Adipocyte (in vitro differentiated cells): ENCODE data around the gene STUM.

Source experiments
- DNase-seq: peaks from one replicate; pipeline ENCODE4 v3.0.0-alpha.2; 2015; ENCODE audit warnings: low read depth
- H3K27me3 ChIP-seq: replicated peaks from 2 replicates; pipeline ENCODE4 v1.7.0; 2013; ENCODE audit warnings: mild to moderate bottlenecking, low read length, moderate library complexity; ENCODE audit not compliant: control insufficient read depth, insufficient read depth
- H3K36me3 ChIP-seq: 2 replicates; pipeline ENCODE4 v1.7.0; 2013; ENCODE audit warnings: low read length, mild to moderate bottlenecking, moderate library complexity; ENCODE audit not compliant: control insufficient read depth, insufficient read depth, severe bottlenecking
- H3K4me1 ChIP-seq: 2 replicates; pipeline ENCODE4 v1.7.0; 2013; ENCODE audit warnings: mild to moderate bottlenecking, low read length, moderate library complexity; ENCODE audit not compliant: control insufficient read depth, insufficient read depth
- H3K4me3 ChIP-seq: 2 replicates; pipeline ENCODE4 v1.7.0; 2013; ENCODE audit warnings: mild to moderate bottlenecking, low read length, moderate library complexity
- H3K9ac ChIP-seq: 2 replicates; pipeline ENCODE4 v1.7.0; 2013; ENCODE audit warnings: mild to moderate bottlenecking, low read length, moderate library complexity
- H3K9me3 ChIP-seq: 2 replicates; pipeline ENCODE4 v1.7.0; 2013; ENCODE audit warnings: mild to moderate bottlenecking, low read length, moderate library complexity; ENCODE audit not compliant: control insufficient read depth

The STUM gene

GRCh38 chr1:226629896-226630550, 81.5 kb downstream of the STUM start:
- Histone ChIP-seq H3K4me3 (no peak overlapping the region), H3K4me1 (peaks cover 30% of the 10 kb centered on the region), H3K36me3 (no peaks in the 10 kb centered on the region), H3K9me3 (no peaks in the 10 kb centered on the region), H3K27me3 (no peaks in the 10 kb centered on the region), H3K9ac (no peak overlapping the region)
- no peak for DNase-seq

DNA sequence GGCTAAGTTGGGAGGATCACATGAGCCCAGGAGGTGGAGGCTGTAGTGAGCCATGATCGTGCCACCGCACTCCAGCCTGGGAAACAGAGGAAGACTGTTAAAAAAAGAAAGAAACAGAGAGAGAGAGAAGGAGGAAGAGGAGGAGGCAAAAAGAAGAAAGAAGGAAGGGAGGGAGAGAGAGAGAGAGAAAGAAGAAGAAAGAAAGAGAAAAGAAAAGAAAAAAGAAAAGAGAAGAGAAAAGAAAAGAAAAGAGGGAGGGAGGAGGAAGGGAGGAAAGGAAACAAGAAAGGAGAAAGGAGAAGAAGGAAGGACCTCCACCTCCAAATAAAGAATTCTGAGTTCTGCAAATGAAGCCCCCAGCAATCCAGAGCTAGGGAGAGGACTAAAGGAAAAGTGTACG, 82.0 kb downstream of the STUM start:
- no peak for DNase-seq
- H3K9me3 ChIP-seq = no peaks in the 10 kb centered on the region
- no peaks in the 10 kb centered on the region for H3K27me3 ChIP-seq
- H3K4me3 ChIP-seq = no peak overlapping the region
- H3K36me3 ChIP-seq = no peaks in the 10 kb centered on the region
- H3K9ac ChIP-seq = no peak overlapping the region
- H3K4me1 ChIP-seq = peaks cover 30% of the 10 kb centered on the region

GRCh38 chr1:226631229-226632000, 82.9 kb downstream of the STUM start:
- H3K4me1 ChIP-seq = peaks cover 27% of the 10 kb centered on the region
- no peaks in the 10 kb centered on the region for H3K9me3 ChIP-seq
- no peak overlapping the region for H3K4me3 ChIP-seq
- H3K9ac ChIP-seq = no peak overlapping the region
- no peaks in the 10 kb centered on the region for H3K36me3 ChIP-seq
- no peaks in the 10 kb centered on the region for H3K27me3 ChIP-seq
- DNase-seq = no peak

- H3K9me3 ChIP-seq = no peaks in the 10 kb centered on the region
- H3K9ac ChIP-seq = no peak overlapping the region
- H3K4me1 ChIP-seq = peaks cover 23% of the 10 kb centered on the region
- DNase-seq = peak; percentile 5
- no peaks in the 10 kb centered on the region for H3K27me3 ChIP-seq
- H3K36me3 ChIP-seq = no peaks in the 10 kb centered on the region
- H3K4me3 ChIP-seq = no peak overlapping the region
These were observed 83.8 kb downstream of the STUM start for GRCh38 chr1:226632169-226632879.

- Histone ChIP-seq H3K9ac (peak overlapping the region; percentile 26), H3K4me1 (peaks cover 29% of the 10 kb centered on the region), H3K4me3 (no peak overlapping the region), H3K9me3 (no peaks in the 10 kb centered on the region), H3K27me3 (no peaks in the 10 kb centered on the region), H3K36me3 (no peaks in the 10 kb centered on the region)
- no peak for DNase-seq
These were observed 84.4 kb downstream of the STUM start for GRCh38 chr1:226632922-226633351.

DNA sequence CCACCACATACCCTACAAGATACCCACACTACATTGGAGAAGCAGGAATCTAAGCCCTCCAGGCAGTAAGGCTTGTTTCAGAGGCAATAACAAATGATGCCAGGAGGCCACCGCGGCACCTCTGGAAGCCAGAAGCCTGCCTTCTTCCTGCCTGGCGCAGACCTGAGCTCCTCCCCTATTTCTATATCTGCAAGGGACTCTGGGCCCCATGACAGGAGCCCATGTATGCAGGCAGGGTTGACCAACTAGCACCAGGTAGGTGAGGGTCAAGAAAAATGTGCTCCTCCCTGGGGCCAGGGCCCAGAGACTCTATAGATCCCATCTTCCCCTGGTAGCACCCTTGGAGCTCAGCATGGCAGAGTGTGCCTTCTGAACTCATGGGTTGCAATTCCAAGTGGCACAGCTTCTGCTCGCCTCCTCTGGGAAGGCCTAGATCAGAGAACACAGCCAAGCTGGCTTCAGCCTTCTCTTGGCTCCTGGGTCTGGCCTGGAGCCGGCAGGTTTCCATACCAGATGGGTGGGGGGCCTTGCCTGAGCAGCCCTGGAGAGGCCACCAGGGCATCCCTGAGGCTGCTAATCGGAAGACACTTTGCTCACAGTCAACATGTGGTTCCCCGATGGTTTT, 85.1 kb downstream of the STUM start:
- Histone ChIP-seq H3K36me3 (no peaks in the 10 kb centered on the region), H3K4me3 (no peak overlapping the region), H3K9ac (no peak overlapping the region), H3K9me3 (no peaks in the 10 kb centered on the region), H3K4me1 (peaks cover 36% of the 10 kb centered on the region), H3K27me3 (no peaks in the 10 kb centered on the region)
- no peak for DNase-seq

DNA sequence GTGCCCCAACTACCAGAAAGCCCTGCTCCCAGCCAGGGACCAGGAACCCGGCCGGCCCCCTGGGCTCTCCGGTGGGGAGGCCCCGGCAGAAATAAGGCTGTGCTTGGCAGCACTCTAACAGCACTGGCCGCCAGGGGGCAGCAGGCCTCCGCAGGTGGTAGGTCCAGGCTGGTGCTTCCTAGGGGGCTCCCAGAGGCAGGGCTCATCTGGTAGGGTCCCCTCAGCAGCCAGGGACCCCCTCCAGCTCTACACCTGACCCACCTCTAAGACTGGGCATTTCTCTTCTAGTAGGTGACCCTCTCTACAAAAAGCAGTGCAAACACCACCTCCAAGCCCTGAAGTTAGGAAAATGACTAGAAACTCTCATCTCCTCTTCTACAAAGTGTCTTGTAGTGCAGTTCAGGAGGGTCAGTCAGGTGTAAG, 85.6 kb downstream of the STUM start:
- Histone ChIP-seq H3K27me3 (no peaks in the 10 kb centered on the region), H3K36me3 (no peaks in the 10 kb centered on the region), H3K9me3 (no peaks in the 10 kb centered on the region), H3K4me1 (peaks cover 38% of the 10 kb centered on the region), H3K9ac (no peak overlapping the region), H3K4me3 (no peak overlapping the region)
- DNase-seq = peak; percentile 86

DNA sequence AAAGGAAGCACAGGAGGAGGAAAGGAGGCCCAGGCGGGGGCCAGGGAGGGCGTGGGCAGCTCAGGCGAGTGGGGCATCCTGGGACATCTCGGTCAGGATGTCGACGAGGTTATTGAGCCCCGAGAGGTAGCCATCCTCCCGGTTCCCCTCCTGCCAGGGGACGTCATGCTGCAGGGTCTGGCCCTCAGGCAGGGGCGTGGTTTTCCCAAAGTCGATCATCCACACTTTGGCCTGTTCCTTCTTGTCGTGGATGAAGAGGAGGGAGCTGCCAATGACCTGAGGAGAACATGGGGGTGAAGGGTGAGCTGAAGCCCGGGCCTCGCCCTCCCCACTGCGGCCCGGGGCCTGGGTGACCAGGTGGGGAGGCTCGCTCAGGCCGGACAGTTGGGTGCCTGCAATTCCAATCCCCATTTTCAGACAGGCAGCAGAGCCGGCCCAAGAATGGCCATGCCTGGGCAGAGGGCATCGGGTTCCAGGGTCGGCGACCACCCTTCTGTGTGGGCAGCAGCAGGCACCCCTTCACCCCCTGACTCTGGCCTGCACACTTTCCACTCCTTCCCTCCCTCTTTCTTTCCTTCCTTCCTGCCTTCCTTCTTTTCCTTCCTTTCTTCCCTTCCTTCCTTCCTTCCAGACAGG, 86.2 kb downstream of the STUM start:
- DNase-seq = no peak

DNA sequence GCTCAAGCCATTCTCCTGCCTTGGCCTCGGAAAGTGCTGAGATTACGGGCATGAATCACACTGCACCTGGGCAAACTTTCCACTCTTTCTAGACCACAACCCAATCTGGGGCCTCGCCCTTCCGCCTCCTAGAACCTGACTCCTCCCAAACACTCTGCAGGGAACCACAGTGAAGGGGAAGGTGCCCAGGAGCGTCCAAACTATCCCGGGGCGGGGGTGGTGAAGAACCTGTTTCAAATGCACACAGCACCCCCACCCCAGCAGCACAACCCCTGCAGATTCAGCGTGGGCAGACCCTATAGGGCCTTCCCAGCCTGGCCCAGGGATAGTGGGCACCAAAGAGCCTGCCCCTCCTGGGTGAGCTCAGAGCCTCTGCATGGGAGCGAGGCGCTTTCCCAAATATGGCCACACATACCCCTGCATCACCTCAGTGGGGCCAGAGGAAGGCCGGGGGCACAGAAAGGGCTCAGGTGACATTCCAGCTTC, 86.9 kb downstream of the STUM start:
- no peaks in the 10 kb centered on the region for H3K9me3 ChIP-seq
- H3K27me3 ChIP-seq = no peaks in the 10 kb centered on the region
- no peak overlapping the region for H3K4me3 ChIP-seq
- H3K9ac ChIP-seq = no peak overlapping the region
- H3K4me1 ChIP-seq = peaks cover 38% of the 10 kb centered on the region
- no peaks in the 10 kb centered on the region for H3K36me3 ChIP-seq
- no peak for DNase-seq

More for the DNA sequence above, 86.2 kb downstream of the STUM start:
- peaks cover 38% of the 10 kb centered on the region for H3K4me1 ChIP-seq
- no peak overlapping the region for H3K4me3 ChIP-seq
- H3K27me3 ChIP-seq = no peaks in the 10 kb centered on the region
- no peak overlapping the region for H3K9ac ChIP-seq
- no peaks in the 10 kb centered on the region for H3K36me3 ChIP-seq
- no peaks in the 10 kb centered on the region for H3K9me3 ChIP-seq

DNA sequence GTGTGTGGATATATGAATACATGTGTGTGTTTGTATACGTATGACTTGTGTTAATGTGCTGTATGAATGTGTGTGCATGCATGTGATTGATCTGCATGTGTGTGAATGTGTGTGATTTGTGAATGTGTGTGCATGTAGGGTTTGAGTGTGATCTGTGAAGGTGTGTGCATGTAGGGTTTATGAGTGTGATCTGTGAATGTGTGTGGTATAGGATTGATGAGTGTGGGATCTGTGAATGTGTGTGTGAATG, 88.2 kb downstream of the STUM start:
- Histone ChIP-seq H3K9me3 (no peaks in the 10 kb centered on the region), H3K9ac (no peak overlapping the region), H3K27me3 (no peaks in the 10 kb centered on the region), H3K36me3 (peaks cover 2% of the 10 kb centered on the region), H3K4me3 (no peak overlapping the region), H3K4me1 (peaks cover 37% of the 10 kb centered on the region)
- no peak for DNase-seq
